Endothelial cell of umbilical vein (primary cell): ENCODE data around the gene AREG. TPM values are rescaled to one million over a fixed set of nuclear protein-coding genes. Genes with fewer than 3 reads are reported as not detected.

Experiments used
- BruUV-seq: library from RNA; stranded (reverse); fragments of 400-500 nt; replicated peaks from 2 replicates; lab custom pipeline; 2021; lab: Mats Ljungman, UMichigan
- CTCF ChIA-PET: fragments of 300-600, 350-600 bp; sonication (Branson Sonifier 250); formaldehyde crosslinking; loops from one replicate; lab custom pipeline; 2021; ENCODE audit warnings: antibody characterized with exemption, inconsistent platforms; lab: Charles Lee
- POLR2A ChIA-PET: fragments of 300-600, 350-600 bp; sonication (Branson Sonifier 250); formaldehyde crosslinking; loops from one replicate; lab custom pipeline; 2021; ENCODE audit warnings: antibody characterized with exemption, inconsistent platforms; lab: Charles Lee
- DNase-seq: peaks from one replicate; pipeline ENCODE4 v3.0.0-alpha.2; 2011; ENCODE audit warnings: low read depth, low spot score
- FAIRE-seq: peaks from 2 replicates; lab custom pipeline; 2011; peaks lifted over from hg19 to GRCh38; lab: Jason Lieb, UNC
- H2AFZ ChIP-seq: 2 replicates; pipeline ENCODE4 v1.6.0; 2012; ENCODE audit warnings: low read depth, low read length, control low read depth, inconsistent platforms
- H3K27ac ChIP-seq: 2 replicates; pipeline ENCODE4 v1.5.1; 2011; ENCODE audit warnings: low read depth, mild to moderate bottlenecking, control low read depth, low read length, moderate library complexity; ENCODE audit not compliant: insufficient read depth
- H3K27me3 ChIP-seq, 2 experiments: 2 replicates each; pipeline versions ENCODE4 v1.6.0 to v1.6.1; 2011; ENCODE audit warnings: low read length in 2 of 2, mixed read lengths in 1 of 2; ENCODE audit not compliant: control insufficient read depth in 2 of 2, insufficient read depth in 2 of 2
- H3K36me3 ChIP-seq, 2 experiments: 2 replicates in 1 of 2; 3 replicates in 1 of 2; pipeline ENCODE4 v1.5.1; 2011; ENCODE audit warnings: low read length in 2 of 2, mild to moderate bottlenecking in 1 of 2, moderate library complexity in 1 of 2; ENCODE audit not compliant: control insufficient read depth in 2 of 2, insufficient read depth in 2 of 2; ENCODE audit errors: extremely low read depth in 1 of 2
- H3K4me1 ChIP-seq: 3 replicates; pipeline ENCODE4 v1.5.1; 2011; ENCODE audit warnings: mild to moderate bottlenecking, low read length; ENCODE audit not compliant: control insufficient read depth, insufficient read depth; ENCODE audit errors: extremely low read depth
- H3K4me2 ChIP-seq: 2 replicates; pipeline ENCODE4 v1.6.1; 2011; ENCODE audit warnings: low read length, control low read depth, mixed read lengths; ENCODE audit not compliant: insufficient read depth
- H3K4me3 ChIP-seq, 3 experiments: fragments of 200-600 bp in 1 of 3; sonication (generic), shearing (Covaris generic) in 1 of 3; replicated peaks in 1 of 3; 2 replicates each; pipeline ENCODE4 v1.5.1; 2011 to 2016; ENCODE audit warnings: control low read depth in 3 of 3, low read length in 3 of 3, mild to moderate bottlenecking in 2 of 3, inconsistent platforms in 1 of 3, low read depth in 1 of 3, moderate library complexity in 1 of 3; ENCODE audit not compliant: insufficient read depth in 1 of 3
- H3K79me2 ChIP-seq: 2 replicates; pipeline ENCODE4 v1.6.0; 2012; ENCODE audit warnings: low read length, inconsistent platforms; ENCODE audit not compliant: control insufficient read depth, insufficient read depth
- H3K9ac ChIP-seq: replicated peaks from 2 replicates; pipeline ENCODE3; 2011; ENCODE audit warnings: low read length, control low read depth; ENCODE audit not compliant: insufficient read depth; ENCODE audit errors: extremely low read depth
- H3K9me1 ChIP-seq: replicated peaks from 3 replicates; pipeline ENCODE4 v1.6.0; 2011; ENCODE audit warnings: mild to moderate bottlenecking, low read length; ENCODE audit not compliant: control insufficient read depth, insufficient read depth; ENCODE audit errors: extremely low read depth
- H3K9me3 ChIP-seq: replicated peaks from 2 replicates; pipeline ENCODE4 v1.5.1; 2012; ENCODE audit warnings: low read length, inconsistent platforms; ENCODE audit not compliant: control insufficient read depth, insufficient read depth
- H4K20me1 ChIP-seq: replicated peaks from 2 replicates; pipeline ENCODE3; 2011; ENCODE audit warnings: mild to moderate bottlenecking, low read length; ENCODE audit not compliant: control insufficient read depth, insufficient read depth; ENCODE audit errors: extremely low read depth
- EZH2 ChIP-seq: IDR thresholded peaks from 2 replicates; pipeline ENCODE4 v1.6.1; 2012; ENCODE audit warnings: borderline replicate concordance, low read depth, mild to moderate bottlenecking, moderate library complexity, low read length, inconsistent platforms; ENCODE audit not compliant: severe bottlenecking
- FOS ChIP-seq: IDR thresholded peaks from 2 replicates; pipeline ENCODE4 v1.6.1; 2011; ENCODE audit warnings: mild to moderate bottlenecking, low read length, moderate library complexity, borderline replicate concordance; ENCODE audit not compliant: insufficient read depth
- GATA2 ChIP-seq: IDR thresholded peaks from 2 replicates; pipeline ENCODE4 v1.7.0; 2011; ENCODE audit warnings: low read depth, mild to moderate bottlenecking, moderate library complexity, mixed read lengths, low read length; ENCODE audit not compliant: insufficient read length, insufficient read depth
- JUN ChIP-seq: IDR thresholded peaks from 2 replicates; pipeline ENCODE4 v1.6.1; 2011; ENCODE audit warnings: borderline replicate concordance, low read depth; ENCODE audit not compliant: insufficient read length, insufficient read depth
- MYC ChIP-seq: IDR thresholded peaks from one replicate; pipeline ENCODE4 v1.6.1; 2011; ENCODE audit warnings: mild to moderate bottlenecking, low read depth, low read length
- POLR2A ChIP-seq: IDR thresholded peaks from 2 replicates; pipeline ENCODE4 v1.6.1; 2012; ENCODE audit warnings: low read depth, mild to moderate bottlenecking, control low read depth, low read length
- POLR2AphosphoS5 ChIP-seq: IDR thresholded peaks from 2 replicates; pipeline ENCODE4 v1.6.1; 2012; ENCODE audit warnings: low read depth, mild to moderate bottlenecking, control low read depth, low read length, moderate library complexity; ENCODE audit not compliant: insufficient read depth
- dilution Hi-C: fragments of 300-500 bp; cut with MboI; formaldehyde crosslinking; loops from one replicate; pipeline ENCODE4 v1.15.0; 2019; ENCODE audit warnings: low sequenced_read_pairs; ENCODE audit not compliant: extremely low pct_ligation_motif_present
- intact Hi-C: fragments of 100-400 bp; cut with micrococcal nuclease; formaldehyde crosslinking; loops from one replicate; pipeline ENCODE4 v1.10.0; 2022
- polyA plus RNA-seq, 4 experiments: library from polyadenylated mRNA; depleted of rRNA in 3 of 4; stranded (reverse) in 3 of 4; unstranded in 1 of 4; fragments of >200 nt; gene quantifications; 2 replicates each; pipeline versions ENCODE4 v1.2.1 to v1.2.3, GENCODE V29; 2011 to 2012; ENCODE audit warnings: missing spikeins in 1 of 4
- total RNA-seq: library from RNA; stranded (reverse); gene quantifications from 2 replicates; pipeline ENCODE4 v1.2.3, GENCODE V29; 2021
- TF ChIP-seq, protein P1 (sequence below): IDR thresholded peaks from 2 replicates; pipeline ENCODE4 v1.6.1; 2011; ENCODE audit not compliant: insufficient read depth, insufficient read length
- TF ChIP-seq, protein P2 (sequence below), 2 donors: IDR thresholded peaks; 1 replicate in 1 of 2; 2 replicates in 1 of 2; pipeline ENCODE4 v1.5.1; 2011; ENCODE audit warnings: low read length in 2 of 2, mild to moderate bottlenecking in 2 of 2, moderate library complexity in 2 of 2, control low read depth in 1 of 2, inconsistent platforms in 1 of 2, low read depth in 1 of 2; ENCODE audit not compliant: insufficient read depth in 1 of 2; ENCODE audit errors: extremely low read depth in 1 of 2

Gene AREG
- total and polyA plus RNA-seq, 2 donors (not counting 3 experiments of a cell fraction or from before 2014, with no cell fraction given), result 0.17 to 0.55 TPM

DNA sequence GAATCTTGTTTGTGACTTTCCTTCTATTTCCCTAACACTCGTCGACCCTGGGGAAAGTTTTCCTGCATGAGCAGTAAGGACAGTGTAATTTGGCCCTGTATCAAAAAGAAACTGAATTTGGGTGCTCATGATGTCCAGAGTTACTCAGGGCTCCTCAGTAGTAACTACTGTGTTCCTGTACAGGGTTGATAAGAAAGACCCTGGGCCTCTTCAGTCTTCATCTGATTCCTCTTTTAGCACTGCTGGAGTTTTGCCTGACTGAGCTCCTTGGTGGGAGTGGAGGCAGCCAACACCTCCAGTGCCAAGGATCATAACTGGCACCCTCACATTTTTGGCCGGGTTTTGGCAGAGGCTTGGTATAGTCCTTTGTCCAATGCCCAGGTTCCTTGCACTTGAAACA, 7.1 kb upstream of the AREG start:
- Histone ChIP-seq H3K9me3 (no peaks in the 10 kb centered on the region), H3K4me1 (peaks cover 2% of the 10 kb centered on the region), H4K20me1 (no peaks in the 10 kb centered on the region), H3K36me3 (no peaks in the 10 kb centered on the region), H3K27me3 (no peaks in the 10 kb centered on the region), H3K9ac (no peak overlapping the region), H3K79me2 (no peaks in the 10 kb centered on the region), H3K4me3 (no peak overlapping the region), H3K27ac (no peak overlapping the region), H3K4me2 (no peak overlapping the region), H2AFZ (no peak overlapping the region), H3K9me1 (no peaks in the 10 kb centered on the region)
- dilution Hi-C loops (no loop called here), intact Hi-C loops (no loop called here)
- DNase-seq, result no peak
- no peak for FAIRE-seq
- CTCF ChIA-PET, result no interaction called here
- no TSS peak for BruUV-seq
- TF ChIP-seq EZH2 (no peak), MYC (no peak), JUN (no peak), GATA2 (no peak), POLR2A (no peak), FOS (no peak), POLR2AphosphoS5 (no peak)
- TF ChIP-seq, protein P1, sequence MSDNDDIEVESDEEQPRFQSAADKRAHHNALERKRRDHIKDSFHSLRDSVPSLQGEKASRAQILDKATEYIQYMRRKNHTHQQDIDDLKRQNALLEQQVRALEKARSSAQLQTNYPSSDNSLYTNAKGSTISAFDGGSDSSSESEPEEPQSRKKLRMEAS, result no peak
- TF ChIP-seq, protein P2, sequence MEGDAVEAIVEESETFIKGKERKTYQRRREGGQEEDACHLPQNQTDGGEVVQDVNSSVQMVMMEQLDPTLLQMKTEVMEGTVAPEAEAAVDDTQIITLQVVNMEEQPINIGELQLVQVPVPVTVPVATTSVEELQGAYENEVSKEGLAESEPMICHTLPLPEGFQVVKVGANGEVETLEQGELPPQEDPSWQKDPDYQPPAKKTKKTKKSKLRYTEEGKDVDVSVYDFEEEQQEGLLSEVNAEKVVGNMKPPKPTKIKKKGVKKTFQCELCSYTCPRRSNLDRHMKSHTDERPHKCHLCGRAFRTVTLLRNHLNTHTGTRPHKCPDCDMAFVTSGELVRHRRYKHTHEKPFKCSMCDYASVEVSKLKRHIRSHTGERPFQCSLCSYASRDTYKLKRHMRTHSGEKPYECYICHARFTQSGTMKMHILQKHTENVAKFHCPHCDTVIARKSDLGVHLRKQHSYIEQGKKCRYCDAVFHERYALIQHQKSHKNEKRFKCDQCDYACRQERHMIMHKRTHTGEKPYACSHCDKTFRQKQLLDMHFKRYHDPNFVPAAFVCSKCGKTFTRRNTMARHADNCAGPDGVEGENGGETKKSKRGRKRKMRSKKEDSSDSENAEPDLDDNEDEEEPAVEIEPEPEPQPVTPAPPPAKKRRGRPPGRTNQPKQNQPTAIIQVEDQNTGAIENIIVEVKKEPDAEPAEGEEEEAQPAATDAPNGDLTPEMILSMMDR (IDR thresholded peaks at IDR 0.05; ENCODE audit: extremely low read depth in 1 of 2, insufficient read depth in 1 of 2, low read depth in 1 of 2, low read length in 2 of 2), result no peak
- POLR2A ChIA-PET, result no interaction called here
